Measurements from ENCODE around the gene TBL1X. TPM values are rescaled to one million over a fixed set of nuclear protein-coding genes. Genes with fewer than 3 reads are reported as not detected.
"Not testable (repeated sequence)": the region's sequence is repeated elsewhere in the genome, so short reads cannot be mapped to it uniquely, and the experiment has no call there.

TBL1X gene
- total and polyA plus RNA-seq, 2 donors = 19.8 to 26.1 TPM

DNA sequence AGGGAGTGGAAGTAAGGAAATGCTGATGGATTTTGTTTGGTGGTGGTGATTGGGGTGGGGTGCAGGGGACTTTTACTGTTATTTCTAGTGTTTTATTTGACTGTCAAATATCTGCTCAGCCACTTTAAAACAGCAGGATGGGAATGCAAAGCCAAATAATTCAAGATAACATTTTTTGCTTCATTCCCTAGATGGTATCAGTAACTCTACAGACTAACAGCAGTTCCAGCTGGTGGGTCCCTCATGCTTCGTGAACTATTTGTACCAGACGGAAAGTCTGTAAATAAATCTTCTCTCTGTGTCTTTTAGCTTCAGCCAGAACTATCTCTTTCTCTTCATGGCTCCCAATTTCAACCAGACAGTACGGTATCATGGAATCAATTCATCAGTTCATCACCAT, 273.3 kb downstream of the TBL1X start:
- H3K4me1 ChIP-seq (ENCODE audit: insufficient read depth) = no peaks in the 10 kb centered on the region
- WGBS = 26% methylated on average over 3 of the region's 3 CpGs
- no peak overlapping the region for H3K4me3 ChIP-seq (ENCODE audit: low read depth, low read length)
- H3K27ac ChIP-seq (ENCODE audit: low read depth) = no peak overlapping the region
- no peaks in the 10 kb centered on the region for H3K36me3 ChIP-seq (ENCODE audit: insufficient read depth)
- no peak for DNase-seq (ENCODE audit: extremely low spot score)

DNA sequence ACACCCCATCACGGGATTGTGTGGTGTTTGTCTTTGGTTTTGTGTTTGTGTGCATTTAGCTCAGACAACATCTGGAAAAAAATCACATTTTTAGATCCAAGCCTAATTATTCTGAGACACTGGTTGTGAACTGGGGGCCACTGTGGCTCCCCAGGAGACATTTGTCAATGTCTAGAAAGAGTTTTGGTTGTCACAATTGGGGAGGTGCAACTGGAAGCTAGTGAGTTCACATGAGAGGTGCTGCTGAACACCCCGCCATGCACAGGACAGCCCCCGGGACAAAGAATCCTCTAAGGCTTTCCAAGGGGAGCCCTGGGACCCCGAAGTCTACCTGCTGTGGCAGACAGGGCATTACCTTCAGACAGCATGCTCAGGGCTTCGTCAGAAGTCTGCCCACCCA, 274.3 kb downstream of the TBL1X start:
- Histone ChIP-seq H3K27ac (ENCODE audit: low read depth) (no peak overlapping the region), H3K4me1 (ENCODE audit: insufficient read depth) (no peaks in the 10 kb centered on the region), H3K4me3 (ENCODE audit: low read depth, low read length) (no peak overlapping the region), H3K36me3 (ENCODE audit: insufficient read depth) (no peaks in the 10 kb centered on the region)
- WGBS = 96% methylated on average over 5 of the region's 5 CpGs
- DNase-seq (ENCODE audit: extremely low spot score) = no peak

GRCh38 chrX:9745417-9746115, 280.7 kb downstream of the TBL1X start:
- Histone ChIP-seq H3K36me3 (ENCODE audit: insufficient read depth) (no peaks in the 10 kb centered on the region), H3K27ac (ENCODE audit: low read depth) (no peak overlapping the region), H3K4me1 (ENCODE audit: insufficient read depth) (no peaks in the 10 kb centered on the region), H3K4me3 (ENCODE audit: low read depth, low read length) (no peak overlapping the region)
- DNase-seq (ENCODE audit: extremely low spot score) = no peak
- WGBS = 75% methylated on average over 11 of the region's 11 CpGs

DNA sequence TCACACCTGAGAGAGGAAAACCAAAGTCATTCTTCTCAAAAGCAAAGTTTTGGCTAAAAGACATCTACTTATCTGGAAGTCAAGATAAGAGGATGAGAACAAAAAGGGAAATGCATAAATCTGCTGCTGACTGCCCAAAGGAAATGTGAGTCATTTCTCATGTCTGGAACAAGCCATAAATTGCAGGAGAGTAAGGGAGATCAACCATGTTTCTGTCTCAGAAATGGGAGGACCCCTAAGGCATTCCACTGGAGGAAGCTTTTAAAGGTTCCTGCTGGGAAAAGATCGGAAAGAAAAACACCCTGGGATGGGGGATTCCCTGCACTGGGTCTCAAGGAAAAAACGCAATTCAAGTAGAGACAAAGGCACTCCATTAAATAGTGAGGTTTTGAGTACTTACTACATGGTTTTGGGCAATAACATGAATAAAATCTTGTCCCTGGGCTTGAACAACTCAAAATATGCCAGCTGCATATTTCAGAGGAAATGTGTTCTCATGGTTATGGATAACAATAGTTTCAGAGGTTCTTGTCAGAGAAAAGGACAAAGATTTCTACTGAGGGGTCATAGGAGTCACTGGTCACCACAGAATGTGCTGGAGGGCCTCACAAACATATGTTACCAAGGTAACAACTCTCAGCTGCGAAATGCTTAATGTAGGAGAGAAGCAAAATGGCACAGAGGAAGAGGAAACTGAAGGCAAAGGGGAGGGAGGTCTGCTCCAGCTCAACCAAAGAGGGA, 281.5 kb downstream of the TBL1X start:
- 51% methylated on average over 3 of the region's 3 CpGs for WGBS
- no peak for DNase-seq (ENCODE audit: extremely low spot score)
- H3K27ac ChIP-seq (ENCODE audit: low read depth) = no peak overlapping the region
- no peaks in the 10 kb centered on the region for H3K4me1 ChIP-seq (ENCODE audit: insufficient read depth)
- H3K36me3 ChIP-seq (ENCODE audit: insufficient read depth) = no peaks in the 10 kb centered on the region
- no peak overlapping the region for H3K4me3 ChIP-seq (ENCODE audit: low read depth, low read length)

- Histone ChIP-seq H3K4me1 (ENCODE audit: insufficient read depth) (no peaks in the 10 kb centered on the region), H3K27ac (ENCODE audit: low read depth) (no peak overlapping the region), H3K36me3 (ENCODE audit: insufficient read depth) (no peaks in the 10 kb centered on the region), H3K4me3 (ENCODE audit: low read depth, low read length) (no peak overlapping the region)
- DNase-seq (ENCODE audit: extremely low spot score) = no peak
- WGBS = 70% methylated on average over 4 of the region's 4 CpGs
Measured at GRCh38 chrX:9747644-9748043, 282.8 kb downstream of the TBL1X start.

GRCh38 chrX:9749146-9749692, 284.4 kb downstream of the TBL1X start:
- no peaks in the 10 kb centered on the region for H3K36me3 ChIP-seq (ENCODE audit: insufficient read depth)
- no peak for DNase-seq (ENCODE audit: extremely low spot score)
- H3K4me3 ChIP-seq (ENCODE audit: low read depth, low read length) = no peak overlapping the region
- WGBS = 69% methylated on average over 11 of the region's 11 CpGs
- H3K27ac ChIP-seq (ENCODE audit: low read depth) = no peak overlapping the region
- no peaks in the 10 kb centered on the region for H3K4me1 ChIP-seq (ENCODE audit: insufficient read depth)

DNA sequence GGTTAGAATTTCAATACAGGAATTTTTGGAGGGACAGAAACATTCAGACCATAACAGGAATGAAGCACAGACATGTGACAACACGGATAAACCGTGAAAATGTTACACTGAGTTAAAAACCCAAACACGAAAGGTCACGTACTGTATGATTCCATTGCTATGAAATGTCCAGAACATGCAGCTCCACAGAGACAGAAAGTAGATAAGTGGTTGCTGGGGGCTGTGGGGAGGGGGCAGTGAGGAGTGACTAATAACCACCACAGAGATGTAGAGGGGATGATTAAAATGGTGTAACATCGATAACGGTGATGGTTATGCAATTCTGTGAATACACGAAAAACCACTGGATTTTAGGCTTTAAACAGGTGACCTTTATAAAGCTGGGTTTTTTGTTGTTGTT, 292.5 kb downstream of the TBL1X start:
- no peak for DNase-seq (ENCODE audit: extremely low spot score)
- 85% methylated on average over 7 of the region's 7 CpGs for WGBS
- Histone ChIP-seq H3K4me3 (ENCODE audit: low read depth, low read length) (no peak overlapping the region), H3K27ac (ENCODE audit: low read depth) (no peak overlapping the region), H3K4me1 (ENCODE audit: insufficient read depth) (no peaks in the 10 kb centered on the region), H3K36me3 (ENCODE audit: insufficient read depth) (no peaks in the 10 kb centered on the region)

DNA sequence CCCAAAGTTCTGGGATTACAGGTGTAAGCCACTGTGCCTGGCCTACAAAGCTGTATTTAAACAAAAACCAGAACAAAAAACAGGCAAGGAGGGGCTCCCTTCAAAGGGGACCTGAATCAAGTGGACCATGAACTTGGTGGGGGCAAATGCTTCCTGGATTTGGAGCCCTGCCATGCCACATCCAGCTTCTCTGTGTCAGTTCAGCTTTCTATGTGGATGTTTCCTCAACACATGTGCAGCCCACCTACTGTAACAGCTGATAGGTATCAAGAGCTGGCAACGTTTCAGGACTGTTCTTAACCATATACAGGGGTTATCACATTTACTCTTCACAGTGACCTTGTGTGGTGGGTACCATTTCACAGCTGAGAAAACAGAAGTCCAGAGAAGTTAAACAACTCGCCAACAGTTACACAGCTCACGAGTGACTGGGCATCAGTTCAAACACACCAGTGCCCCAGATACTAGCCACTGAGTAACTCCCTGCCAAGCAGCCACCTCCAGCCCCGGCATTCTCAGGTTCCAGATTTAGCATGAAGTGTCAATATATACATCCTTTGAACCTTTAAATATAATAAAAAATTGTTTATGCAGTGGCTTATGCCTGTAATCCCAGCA, 293.3 kb downstream of the TBL1X start:
- Histone ChIP-seq H3K4me1 (ENCODE audit: insufficient read depth) (no peaks in the 10 kb centered on the region), H3K27ac (ENCODE audit: low read depth) (no peak overlapping the region), H3K4me3 (ENCODE audit: low read depth, low read length) (no peak overlapping the region), H3K36me3 (ENCODE audit: insufficient read depth) (no peaks in the 10 kb centered on the region)
- no peak for DNase-seq (ENCODE audit: extremely low spot score)
- WGBS = 53% methylated on average over 4 of the region's 4 CpGs

DNA sequence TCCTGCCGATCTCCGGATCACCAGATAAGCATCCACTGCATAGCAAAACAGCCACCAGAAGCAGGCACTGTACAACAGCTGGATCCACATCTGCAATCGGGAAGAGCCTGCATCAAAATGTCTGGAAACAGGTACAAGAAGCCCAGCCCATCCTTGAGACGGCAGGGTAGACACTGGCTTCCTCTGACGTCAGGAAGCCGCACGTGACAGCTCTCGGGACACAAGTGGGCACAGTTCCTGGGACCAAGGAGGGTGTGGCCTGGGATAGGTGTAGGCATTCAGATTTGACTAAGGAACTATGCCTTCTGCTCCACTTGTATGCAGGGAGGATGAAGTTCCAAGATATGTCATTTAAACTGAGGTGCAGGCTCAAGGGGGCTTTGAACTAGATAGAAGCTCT, 294.5 kb downstream of the TBL1X start:
- 60% methylated on average over 8 of the region's 8 CpGs for WGBS

DNA sequence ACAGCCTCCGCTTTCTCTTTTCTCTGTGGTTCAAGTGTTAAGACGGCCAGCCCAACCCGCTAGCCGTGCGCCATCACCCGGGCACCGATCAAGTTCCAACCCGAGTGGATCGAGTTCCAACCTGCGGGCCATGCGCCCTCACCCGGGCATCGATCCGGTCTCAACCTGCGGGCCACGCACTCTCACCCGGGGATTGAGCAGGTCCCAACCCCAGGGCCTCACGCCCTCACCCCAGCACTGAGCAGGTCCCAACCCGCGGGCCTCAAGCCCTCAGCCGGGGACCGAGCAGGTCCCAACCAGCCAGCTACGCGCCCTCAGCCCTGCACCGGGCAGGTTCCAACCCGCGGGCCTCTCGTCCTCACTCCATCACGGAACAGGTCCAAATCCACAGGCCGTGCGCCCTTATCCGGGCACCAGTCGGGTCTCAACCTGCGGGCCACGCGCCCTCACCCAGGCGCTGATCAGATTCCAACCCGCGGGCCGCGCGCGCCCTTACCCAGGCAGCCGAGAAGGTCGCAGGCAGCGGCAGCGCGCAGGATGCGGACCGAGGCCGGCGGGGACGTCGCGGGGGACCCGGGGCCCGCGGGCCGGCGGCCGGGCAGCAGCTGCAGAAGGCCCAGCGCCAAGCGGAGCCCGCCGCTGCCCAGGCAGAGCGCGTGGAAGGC, 300.3 kb downstream of the TBL1X start:
- 20% methylated on average over 67 of the region's 67 CpGs for WGBS
- no peak for DNase-seq (ENCODE audit: extremely low spot score)
- no peaks in the 10 kb centered on the region for H3K4me1 ChIP-seq (ENCODE audit: insufficient read depth)
- no peaks in the 10 kb centered on the region for H3K36me3 ChIP-seq (ENCODE audit: insufficient read depth)
- no peak overlapping the region for H3K4me3 ChIP-seq (ENCODE audit: low read depth, low read length)
- H3K27ac ChIP-seq (ENCODE audit: low read depth) = no peak overlapping the region

More for the DNA sequence above, 294.5 kb downstream of the TBL1X start:
- DNase-seq (ENCODE audit: extremely low spot score) = no peak
- no peaks in the 10 kb centered on the region for H3K36me3 ChIP-seq (ENCODE audit: insufficient read depth)
- no peak overlapping the region for H3K27ac ChIP-seq (ENCODE audit: low read depth)
- no peak overlapping the region for H3K4me3 ChIP-seq (ENCODE audit: low read depth, low read length)
- H3K4me1 ChIP-seq (ENCODE audit: insufficient read depth) = no peaks in the 10 kb centered on the region

- 23% methylated on average over 26 of the region's 26 CpGs for WGBS
- no peaks in the 10 kb centered on the region for H3K36me3 ChIP-seq (ENCODE audit: insufficient read depth)
- DNase-seq (ENCODE audit: extremely low spot score) = no peak
- H3K4me3 ChIP-seq (ENCODE audit: low read depth, low read length) = no peak within 1 kb of the TSS
- no peaks in the 10 kb centered on the region for H3K4me1 ChIP-seq (ENCODE audit: insufficient read depth)
- no peak within 1 kb of the TSS for H3K27ac ChIP-seq (ENCODE audit: low read depth)
Measured at GRCh38 chrX:9765737-9766097, 300.9 kb downstream of the TBL1X start, which contains the start of gene GPR143. Gene GPR143 (minus strand): TSS chrX:9765847. CDS start chrX:9765817, 30 bp downstream.

GRCh38 chrX:9767375-9767774, 302.5 kb downstream of the TBL1X start:
- Histone ChIP-seq H3K36me3 (ENCODE audit: insufficient read depth) (no peaks in the 10 kb centered on the region), H3K27ac (ENCODE audit: low read depth) (no peak overlapping the region), H3K4me1 (ENCODE audit: insufficient read depth) (no peaks in the 10 kb centered on the region), H3K4me3 (ENCODE audit: low read depth, low read length) (no peak overlapping the region)
- DNase-seq (ENCODE audit: extremely low spot score) = no peak
- 61% methylated on average over 6 of the region's 6 CpGs for WGBS

GRCh38 chrX:9768321-9768839, 303.5 kb downstream of the TBL1X start:
- H3K4me1 ChIP-seq (ENCODE audit: insufficient read depth); H3K4me3 ChIP-seq (ENCODE audit: low read depth, low read length); H3K27ac ChIP-seq (ENCODE audit: low read depth); DNase-seq (ENCODE audit: extremely low spot score); H3K36me3 ChIP-seq (ENCODE audit: insufficient read depth): not testable (repeated sequence)
- 74% methylated on average over 5 of the region's 5 CpGs for WGBS

Measured in urinary bladder (tissue), 4 donors.